ENCODE results near the gene VRTN.

VRTN gene

DNA sequence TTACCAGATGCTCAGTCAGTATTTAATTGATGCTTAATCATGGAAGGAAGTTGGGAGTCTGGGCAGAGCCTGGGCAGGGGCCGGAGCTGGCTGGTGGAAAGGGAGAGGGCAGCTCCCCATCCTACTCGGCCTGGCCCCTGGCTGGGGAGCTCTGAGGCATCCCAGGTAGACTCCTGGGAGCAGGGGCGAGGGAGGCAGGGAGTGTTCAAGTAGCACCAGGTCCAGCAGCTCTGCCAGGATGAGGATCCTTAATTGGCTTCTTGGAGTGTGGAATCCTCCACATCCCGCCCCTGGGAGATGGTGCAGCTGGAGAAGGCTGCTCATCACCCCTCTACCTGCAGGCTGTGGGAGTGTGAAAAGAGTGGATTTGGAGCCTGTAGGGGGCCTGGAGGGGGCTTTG is 46.8 kb downstream of the VRTN start:
- TF ChIP-seq, protein P1, sequence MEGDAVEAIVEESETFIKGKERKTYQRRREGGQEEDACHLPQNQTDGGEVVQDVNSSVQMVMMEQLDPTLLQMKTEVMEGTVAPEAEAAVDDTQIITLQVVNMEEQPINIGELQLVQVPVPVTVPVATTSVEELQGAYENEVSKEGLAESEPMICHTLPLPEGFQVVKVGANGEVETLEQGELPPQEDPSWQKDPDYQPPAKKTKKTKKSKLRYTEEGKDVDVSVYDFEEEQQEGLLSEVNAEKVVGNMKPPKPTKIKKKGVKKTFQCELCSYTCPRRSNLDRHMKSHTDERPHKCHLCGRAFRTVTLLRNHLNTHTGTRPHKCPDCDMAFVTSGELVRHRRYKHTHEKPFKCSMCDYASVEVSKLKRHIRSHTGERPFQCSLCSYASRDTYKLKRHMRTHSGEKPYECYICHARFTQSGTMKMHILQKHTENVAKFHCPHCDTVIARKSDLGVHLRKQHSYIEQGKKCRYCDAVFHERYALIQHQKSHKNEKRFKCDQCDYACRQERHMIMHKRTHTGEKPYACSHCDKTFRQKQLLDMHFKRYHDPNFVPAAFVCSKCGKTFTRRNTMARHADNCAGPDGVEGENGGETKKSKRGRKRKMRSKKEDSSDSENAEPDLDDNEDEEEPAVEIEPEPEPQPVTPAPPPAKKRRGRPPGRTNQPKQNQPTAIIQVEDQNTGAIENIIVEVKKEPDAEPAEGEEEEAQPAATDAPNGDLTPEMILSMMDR (IDR thresholded peaks at IDR 0.05) = no peak
- no peak overlapping the region for H3K27ac Mint-ChIP-seq
- H3K27me3 Mint-ChIP-seq (ENCODE audit: low read depth, poor library complexity) = peaks cover 4% of the 10 kb centered on the region
- H3K4me3 Mint-ChIP-seq = no peak overlapping the region
- no peaks in the 10 kb centered on the region for H3K36me3 Mint-ChIP-seq (ENCODE audit: low read depth)
- DNase-seq = no peak
- peaks cover 34% of the 10 kb centered on the region for H3K4me1 Mint-ChIP-seq
- H3K9me3 Mint-ChIP-seq = no peaks in the 10 kb centered on the region

DNA sequence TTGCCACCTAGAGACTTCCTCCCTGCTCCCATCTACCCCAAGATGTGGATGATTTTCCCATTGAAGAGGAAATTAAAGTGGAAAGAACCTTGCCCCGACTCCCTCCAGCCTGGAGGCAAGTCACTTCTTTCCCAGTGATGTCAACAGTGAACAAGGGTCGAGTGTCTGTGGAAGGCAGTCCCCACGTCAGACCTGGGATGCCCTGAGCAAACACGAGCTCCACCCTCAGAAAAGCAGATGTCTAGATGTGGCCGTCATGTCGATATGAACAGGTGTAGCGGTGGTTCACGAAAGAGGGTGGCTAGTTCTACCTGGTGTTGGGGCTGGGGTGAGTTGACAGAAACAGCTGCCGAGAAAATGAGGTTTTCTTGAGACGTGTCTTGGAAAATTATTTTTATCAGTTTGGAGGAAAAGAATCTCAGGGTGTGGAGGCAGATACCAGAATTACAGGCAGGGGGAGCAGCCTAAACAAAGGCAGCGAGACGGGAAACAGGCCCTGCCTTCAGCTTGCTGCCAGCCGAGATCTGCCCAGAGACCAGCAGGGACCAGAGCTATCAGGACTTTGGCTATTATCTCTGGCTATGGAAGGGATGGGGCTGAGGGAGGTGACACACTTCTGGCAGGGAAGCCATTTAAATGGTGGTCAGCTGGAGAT is 51.9 kb downstream of the VRTN start:
- H3K4me1 Mint-ChIP-seq = peaks cover 62% of the 10 kb centered on the region
- no peaks in the 10 kb centered on the region for H3K36me3 Mint-ChIP-seq (ENCODE audit: low read depth)
- H3K4me3 Mint-ChIP-seq = peak overlapping the region; percentile 9
- H3K27me3 Mint-ChIP-seq (ENCODE audit: low read depth, poor library complexity) = peaks cover 7% of the 10 kb centered on the region
- H3K27ac Mint-ChIP-seq = no peak overlapping the region
- DNase-seq = no peak
- TF ChIP-seq, protein P1 (IDR thresholded peaks at IDR 0.05) = no peak
- H3K9me3 Mint-ChIP-seq = no peaks in the 10 kb centered on the region

DNA sequence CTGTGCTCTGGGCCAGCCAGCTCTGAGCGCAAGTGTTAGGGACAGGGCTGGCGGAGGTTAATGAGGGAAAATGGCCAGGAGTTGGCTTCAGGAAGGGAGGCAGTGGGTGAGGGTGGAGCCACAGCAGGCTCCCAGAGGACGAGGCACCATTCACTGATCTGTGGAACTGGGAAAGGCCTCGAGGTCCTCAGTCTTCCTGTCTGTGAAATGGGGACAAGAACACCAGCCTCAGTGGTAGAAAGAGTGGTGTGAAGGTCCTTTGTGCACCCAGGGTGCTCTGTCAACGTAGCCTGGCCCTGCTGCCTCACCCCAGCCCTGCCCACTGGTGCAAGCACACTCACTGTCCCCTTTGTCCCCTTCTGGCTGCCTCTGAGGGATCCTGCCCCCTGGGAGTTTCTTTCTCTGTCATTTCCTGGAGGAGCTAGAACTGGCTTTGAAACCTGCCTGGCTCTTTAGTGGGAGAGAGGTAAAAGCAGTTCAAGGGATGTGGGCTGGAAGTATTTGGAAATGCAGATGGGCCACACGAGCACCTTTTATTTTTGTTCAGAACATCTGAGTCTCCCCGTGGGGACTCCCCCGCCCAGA is 52.7 kb downstream of the VRTN start:
- Mint-ChIP-seq H3K4me1 (peaks cover 60% of the 10 kb centered on the region), H3K27me3 (ENCODE audit: low read depth, poor library complexity) (peaks cover 7% of the 10 kb centered on the region), H3K4me3 (peak overlapping the region; percentile 67), H3K27ac (no peak overlapping the region), H3K36me3 (ENCODE audit: low read depth) (no peaks in the 10 kb centered on the region), H3K9me3 (no peaks in the 10 kb centered on the region)
- TF ChIP-seq, protein P1 (IDR thresholded peaks at IDR 0.05) = no peak
- no peak for DNase-seq

DNA sequence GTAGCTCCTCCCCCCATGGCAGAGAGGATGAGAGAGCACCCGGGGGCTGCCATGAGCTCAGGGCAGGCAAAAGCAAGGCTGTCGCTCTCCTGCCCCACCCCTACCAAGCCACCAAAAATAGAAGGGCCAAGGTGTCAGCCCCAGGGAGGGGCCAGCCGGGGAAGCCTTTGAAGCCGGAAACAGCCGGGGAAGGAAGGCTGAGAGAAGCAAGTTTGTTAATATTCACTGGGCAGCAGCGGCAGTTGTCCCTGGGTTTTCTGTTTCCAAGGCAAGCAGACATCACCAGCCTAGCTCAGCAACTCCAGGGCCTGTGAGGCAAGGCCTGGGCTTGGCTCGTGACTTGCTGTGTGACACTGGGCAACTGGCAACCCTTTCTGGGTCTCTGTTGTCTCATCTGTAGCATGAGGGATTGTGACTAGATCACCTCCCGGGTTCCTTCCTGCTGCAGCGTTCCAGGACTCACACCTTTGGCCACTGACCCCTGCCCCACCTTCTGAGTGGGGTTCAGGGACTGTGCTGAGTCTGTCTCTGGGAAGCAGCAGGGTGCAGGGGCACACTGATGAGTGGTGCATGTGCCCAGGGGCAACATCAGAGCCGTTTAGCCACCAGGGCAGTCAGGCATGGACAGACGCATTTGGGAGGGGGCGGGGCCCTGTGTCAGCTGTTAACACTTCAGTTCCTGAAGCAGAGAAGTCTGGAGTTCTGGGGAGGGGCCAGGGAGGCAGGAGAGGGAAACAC is 53.4 kb downstream of the VRTN start:
- DNase-seq = peak; percentile 70
- TF ChIP-seq, protein P1 (IDR thresholded peaks at IDR 0.05) = no peak
- Mint-ChIP-seq H3K36me3 (ENCODE audit: low read depth) (no peaks in the 10 kb centered on the region), H3K27me3 (ENCODE audit: low read depth, poor library complexity) (peaks cover 7% of the 10 kb centered on the region), H3K4me1 (peaks cover 54% of the 10 kb centered on the region), H3K9me3 (no peaks in the 10 kb centered on the region), H3K27ac (no peak overlapping the region), H3K4me3 (peak overlapping the region; percentile 67)

DNA sequence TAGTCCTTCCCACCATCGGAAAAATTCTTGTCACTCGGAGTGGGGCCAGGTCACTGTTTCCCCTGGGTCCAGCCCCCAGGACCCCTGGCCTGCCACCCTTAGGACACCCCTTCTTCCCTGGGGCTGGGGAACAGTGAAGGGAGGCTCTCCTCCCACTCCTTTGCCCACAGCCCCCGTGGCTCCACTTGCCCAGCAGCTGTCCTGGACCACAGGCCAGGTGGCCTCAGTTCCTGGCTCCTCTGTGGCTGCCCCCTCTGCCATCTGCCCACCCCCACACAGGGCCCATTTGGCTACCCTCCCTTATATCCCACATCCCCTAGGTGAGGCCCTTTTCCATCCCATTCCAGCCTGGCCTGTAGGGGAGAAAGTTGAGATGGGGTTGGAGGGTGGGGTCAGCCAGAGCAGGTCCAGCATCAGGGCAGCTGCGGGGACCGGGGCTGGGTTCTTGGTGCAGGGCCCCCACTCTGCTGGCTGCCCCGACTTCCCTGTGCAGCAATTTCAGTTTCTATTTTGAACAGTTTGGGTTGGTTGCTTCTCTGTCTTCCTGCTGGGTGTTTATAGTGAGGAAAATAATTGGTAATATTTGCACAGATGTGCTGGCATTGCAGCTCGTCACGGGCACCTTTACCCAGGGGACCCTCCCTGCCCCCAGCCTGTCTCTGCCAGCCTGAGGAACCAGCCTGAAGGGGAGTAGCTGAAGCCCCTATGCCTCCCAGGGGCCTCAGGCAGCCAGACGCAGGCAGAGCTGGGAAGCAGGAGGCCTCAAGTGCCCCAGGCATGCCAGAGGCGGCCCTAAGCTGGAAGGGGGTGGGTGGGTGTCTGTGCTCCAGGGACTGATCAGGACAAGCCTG is 54.4 kb downstream of the VRTN start:
- H3K4me1 Mint-ChIP-seq = peaks cover 51% of the 10 kb centered on the region
- H3K9me3 Mint-ChIP-seq = no peaks in the 10 kb centered on the region
- H3K36me3 Mint-ChIP-seq (ENCODE audit: low read depth) = no peaks in the 10 kb centered on the region
- H3K4me3 Mint-ChIP-seq = no peak overlapping the region
- peaks cover 7% of the 10 kb centered on the region for H3K27me3 Mint-ChIP-seq (ENCODE audit: low read depth, poor library complexity)
- no peak overlapping the region for H3K27ac Mint-ChIP-seq
- no peak for DNase-seq
- TF ChIP-seq, protein P1 (IDR thresholded peaks at IDR 0.05) = no peak
